K562 (cell line): Measurements from ENCODE around the gene CACNA2D2. TPM values are rescaled to one million over a fixed set of nuclear protein-coding genes. Genes with fewer than 3 reads are reported as not detected.

Experiments used
- ARID4B ChIP-seq: sonication (generic); formaldehyde crosslinking; IDR thresholded peaks from 2 replicates; pipeline ENCODE4 v1.8.0; 2022; ENCODE audit warnings: mild to moderate bottlenecking, missing genetic modification reagents
- MAX ChIP-seq: sonication (generic); formaldehyde crosslinking; IDR thresholded peaks from 2 replicates; pipeline ENCODE4 v1.9.0; 2022; ENCODE audit warnings: mild to moderate bottlenecking, missing genetic modification reagents
- PRDM10 ChIP-seq: fragments of 450-650 bp; IDR thresholded peaks from 2 replicates; pipeline ENCODE4 v1.6.1; 2018; ENCODE audit not compliant: partially characterized antibody
- SMAD1 ChIP-seq: fragments of 150-350 bp; IDR thresholded peaks from 2 replicates; pipeline ENCODE4 v1.6.1; 2014; ENCODE audit warnings: low read length, low read depth; ENCODE audit not compliant: partially characterized antibody
- TEAD4 ChIP-seq, 2 experiments: sonication (generic) in 1 of 2; formaldehyde crosslinking in 1 of 2; IDR thresholded peaks; 2 replicates each; pipeline versions ENCODE4 v1.6.1 to v1.8.0; 2012 to 2022; ENCODE audit warnings: borderline replicate concordance in 1 of 2, inconsistent platforms in 1 of 2, low read length in 1 of 2, mild to moderate bottlenecking in 1 of 2, missing genetic modification reagents in 1 of 2
- ZNF318 ChIP-seq, 2 experiments: fragments of 450-650 bp; IDR thresholded peaks; 2 replicates each; pipeline ENCODE4 v1.6.1; 2016; ENCODE audit warnings: mild to moderate bottlenecking in 2 of 2, borderline replicate concordance in 1 of 2, low read depth in 1 of 2, moderate library complexity in 1 of 2
- ZNF586 ChIP-seq: fragments of 450-650 bp; formaldehyde crosslinking; conservative IDR thresholded peaks from 2 replicates; pipeline ENCODE4 v1.4.0; 2020; ENCODE audit warnings: mild to moderate bottlenecking, moderate library complexity
- polyA plus RNA-seq, 8 experiments: library from polyadenylated mRNA; depleted of rRNA in 4 of 8; stranded (reverse) in 5 of 8; unstranded in 3 of 8; fragments of >200 nt; fragmentation: Nextera tagmentation in 2 of 8; fragmentation: Illumina TruSeq in 1 of 8; extraction: Ambion mirVana in 2 of 8; extraction: Trizol in 1 of 8; gene quantifications; 2 replicates each; pipeline versions ENCODE4 v1.2.1 to v1.2.3, GENCODE V29; 2011 to 2014; ENCODE audit warnings: inconsistent platforms in 1 of 8, missing spikeins in 1 of 8
- total RNA-seq, 7 experiments: library from RNA; depleted of rRNA in 6 of 7; stranded (reverse); fragments of >200 nt in 6 of 7; fragmentation: Illumina TruSeq in 2 of 7; extraction: Trizol in 2 of 7; gene quantifications; 2 replicates each; pipeline versions ENCODE4 v1.2.1 to v1.2.3, GENCODE V29; 2011 to 2021; ENCODE audit warnings: low replicate concordance in 1 of 7

Gene CACNA2D2
- total and polyA plus RNA-seq, 9 of the 15 experiments (the other 6 are each of a cell fraction or from before 2014, with no cell fraction given), result 0.11 to 0.58 (median 0.36) TPM; not detected in 2

- TF ChIP-seq TEAD4 (IDR thresholded peaks at IDR 0.05; ENCODE audit: low read length) (no peak), TEAD4 (CRISPR knock-in tag; IDR thresholded peaks at IDR 0.05; ENCODE audit: borderline replicate concordance) (no peak), SMAD1 (no peak), ARID4B (CRISPR knock-in tag) (peak; percentile 80; the same call in 1 of the 2 replicates), MAX (CRISPR knock-in tag) (peak; percentile 94), ZNF586 (CRISPR knock-in tag) (no peak), PRDM10 (no peak), ZNF318 (IDR thresholded peaks at IDR 0.05; ENCODE audit: borderline replicate concordance in 1 of 2, low read depth in 1 of 2) (no peak)
These were observed 166.1 kb downstream of the CACNA2D2 start (continued) for GRCh38 chr3:50337175-50337861.
